AG09319 (cell line): ENCODE measurements around the gene ZBTB7C.
A peak's percentile ranks its signal among the peaks of the same experiment; 100 is the strongest.

Experiments used
- DNase-seq: peaks from one replicate; pipeline ENCODE4 v3.0.0-alpha.2; 2010; ENCODE audit warnings: low read depth; ENCODE audit errors: extremely low read depth
- TF ChIP-seq, protein P1 (sequence below): IDR thresholded peaks from 2 replicates; pipeline ENCODE4 v1.5.1; 2011; ENCODE audit warnings: low read depth, mild to moderate bottlenecking, inconsistent platforms, low read length, moderate library complexity

Gene ZBTB7C

DNA sequence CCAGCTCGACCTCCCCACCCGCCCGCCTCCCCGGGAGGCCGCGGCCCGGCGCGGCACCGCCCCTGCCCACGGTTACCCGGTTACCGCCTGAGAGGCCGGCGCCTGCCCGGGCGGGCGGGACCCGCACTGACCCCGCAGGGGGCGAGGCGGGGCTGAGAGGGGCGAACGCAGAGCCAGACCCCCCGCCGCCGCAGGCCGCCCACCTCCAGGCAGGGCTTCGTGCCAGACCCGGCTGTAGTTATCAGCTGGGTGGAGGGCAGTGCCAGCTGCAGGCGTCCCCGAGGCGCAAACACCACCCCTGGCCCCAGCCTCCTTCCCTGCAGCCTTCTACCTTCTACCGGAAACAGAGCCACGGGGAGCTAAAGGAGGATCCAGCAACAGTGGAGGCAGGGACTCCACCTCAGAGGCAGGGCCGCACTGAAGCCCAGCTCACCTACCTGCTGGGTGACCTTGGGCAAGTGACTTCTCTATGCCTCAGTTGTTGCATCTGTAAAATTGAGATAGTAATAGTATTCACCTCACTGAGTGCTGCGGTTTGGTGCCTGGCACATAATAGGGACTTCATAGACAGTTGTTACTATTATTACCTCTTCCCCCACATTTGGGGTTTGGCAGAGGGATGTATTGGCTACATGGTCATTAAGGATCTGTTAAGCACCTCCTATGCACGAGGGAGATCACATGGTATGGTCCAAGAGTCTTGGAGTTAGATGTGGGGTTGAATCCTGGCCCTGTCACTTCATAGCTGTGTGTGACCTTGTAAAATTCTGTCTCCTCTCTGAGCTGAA is 247.1 kb downstream of the ZBTB7C start:
- TF ChIP-seq, protein P1, sequence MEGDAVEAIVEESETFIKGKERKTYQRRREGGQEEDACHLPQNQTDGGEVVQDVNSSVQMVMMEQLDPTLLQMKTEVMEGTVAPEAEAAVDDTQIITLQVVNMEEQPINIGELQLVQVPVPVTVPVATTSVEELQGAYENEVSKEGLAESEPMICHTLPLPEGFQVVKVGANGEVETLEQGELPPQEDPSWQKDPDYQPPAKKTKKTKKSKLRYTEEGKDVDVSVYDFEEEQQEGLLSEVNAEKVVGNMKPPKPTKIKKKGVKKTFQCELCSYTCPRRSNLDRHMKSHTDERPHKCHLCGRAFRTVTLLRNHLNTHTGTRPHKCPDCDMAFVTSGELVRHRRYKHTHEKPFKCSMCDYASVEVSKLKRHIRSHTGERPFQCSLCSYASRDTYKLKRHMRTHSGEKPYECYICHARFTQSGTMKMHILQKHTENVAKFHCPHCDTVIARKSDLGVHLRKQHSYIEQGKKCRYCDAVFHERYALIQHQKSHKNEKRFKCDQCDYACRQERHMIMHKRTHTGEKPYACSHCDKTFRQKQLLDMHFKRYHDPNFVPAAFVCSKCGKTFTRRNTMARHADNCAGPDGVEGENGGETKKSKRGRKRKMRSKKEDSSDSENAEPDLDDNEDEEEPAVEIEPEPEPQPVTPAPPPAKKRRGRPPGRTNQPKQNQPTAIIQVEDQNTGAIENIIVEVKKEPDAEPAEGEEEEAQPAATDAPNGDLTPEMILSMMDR, result no peak

GRCh38 chr18:48161191-48161910 is 247.8 kb downstream of the ZBTB7C start:
- DNase-seq, result peak; percentile 40

More for the DNA sequence above, 247.1 kb downstream of the ZBTB7C start:
- DNase-seq, result no peak

GRCh38 chr18:48160622-48161021 is 248.6 kb downstream of the ZBTB7C start:
- DNase-seq, result no peak
- TF ChIP-seq, protein P1, result no peak

More at GRCh38 chr18:48161191-48161910, 247.8 kb downstream of the ZBTB7C start:
- TF ChIP-seq, protein P1, result no peak

- TF ChIP-seq, protein P1, result no peak
- no peak for DNase-seq
Measured at GRCh38 chr18:48159816-48160215, 249.4 kb downstream of the ZBTB7C start.

DNA sequence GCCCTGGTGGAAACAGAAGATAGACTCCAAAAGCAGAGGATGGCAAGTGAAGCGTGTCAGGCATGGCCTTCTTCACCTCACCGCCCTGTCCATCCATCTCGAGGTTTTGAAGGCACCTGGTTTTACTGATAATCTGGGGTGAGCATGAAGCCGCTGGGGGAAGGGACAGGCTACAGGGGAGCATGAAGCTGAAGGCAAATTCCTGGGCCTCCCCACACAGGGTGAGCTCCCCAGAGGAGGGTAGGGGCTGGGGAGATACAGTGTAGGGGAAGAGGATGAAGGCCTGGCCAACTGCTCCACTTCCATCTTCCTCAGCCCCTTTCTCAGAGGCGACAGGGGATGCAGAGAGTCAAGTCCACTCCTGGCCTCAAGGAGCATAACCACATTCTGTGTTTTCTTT is 250.5 kb downstream of the ZBTB7C start:
- TF ChIP-seq, protein P1, result no peak
- no peak for DNase-seq

GRCh38 chr18:48157956-48158355 is 251.2 kb downstream of the ZBTB7C start:
- DNase-seq, result no peak
- TF ChIP-seq, protein P1, result no peak

DNA sequence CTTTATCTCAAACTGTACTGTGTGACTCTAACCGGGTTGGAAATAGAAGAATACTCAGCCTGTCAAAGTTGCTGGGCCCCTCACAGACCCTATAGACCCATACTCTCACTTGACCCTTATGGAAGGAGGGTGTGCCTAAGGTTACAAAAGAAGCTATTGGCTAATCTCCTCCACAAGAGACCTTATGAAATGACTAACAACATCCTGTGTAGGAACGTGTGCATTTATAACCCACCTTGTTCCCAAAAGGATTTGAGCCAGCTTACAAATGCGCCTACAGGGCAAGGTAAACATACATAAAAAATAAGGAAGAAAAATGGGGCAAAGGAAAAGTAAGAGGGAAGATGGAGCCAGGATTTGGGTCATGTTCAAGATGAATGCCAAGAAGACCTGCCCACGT is 253.3 kb downstream of the ZBTB7C start:
- no peak for DNase-seq
- TF ChIP-seq, protein P1, result no peak
